ENCODE results near the gene FGF9. TPM values are rescaled to one million over a fixed set of nuclear protein-coding genes. Genes with fewer than 3 reads are reported as not detected.
A peak's percentile ranks its signal among the peaks of the same experiment; 100 is the strongest.

FGF9 gene
- total RNA-seq, 2 donors from 2014 or later, result 0.29 TPM; not detected in 1

DNA sequence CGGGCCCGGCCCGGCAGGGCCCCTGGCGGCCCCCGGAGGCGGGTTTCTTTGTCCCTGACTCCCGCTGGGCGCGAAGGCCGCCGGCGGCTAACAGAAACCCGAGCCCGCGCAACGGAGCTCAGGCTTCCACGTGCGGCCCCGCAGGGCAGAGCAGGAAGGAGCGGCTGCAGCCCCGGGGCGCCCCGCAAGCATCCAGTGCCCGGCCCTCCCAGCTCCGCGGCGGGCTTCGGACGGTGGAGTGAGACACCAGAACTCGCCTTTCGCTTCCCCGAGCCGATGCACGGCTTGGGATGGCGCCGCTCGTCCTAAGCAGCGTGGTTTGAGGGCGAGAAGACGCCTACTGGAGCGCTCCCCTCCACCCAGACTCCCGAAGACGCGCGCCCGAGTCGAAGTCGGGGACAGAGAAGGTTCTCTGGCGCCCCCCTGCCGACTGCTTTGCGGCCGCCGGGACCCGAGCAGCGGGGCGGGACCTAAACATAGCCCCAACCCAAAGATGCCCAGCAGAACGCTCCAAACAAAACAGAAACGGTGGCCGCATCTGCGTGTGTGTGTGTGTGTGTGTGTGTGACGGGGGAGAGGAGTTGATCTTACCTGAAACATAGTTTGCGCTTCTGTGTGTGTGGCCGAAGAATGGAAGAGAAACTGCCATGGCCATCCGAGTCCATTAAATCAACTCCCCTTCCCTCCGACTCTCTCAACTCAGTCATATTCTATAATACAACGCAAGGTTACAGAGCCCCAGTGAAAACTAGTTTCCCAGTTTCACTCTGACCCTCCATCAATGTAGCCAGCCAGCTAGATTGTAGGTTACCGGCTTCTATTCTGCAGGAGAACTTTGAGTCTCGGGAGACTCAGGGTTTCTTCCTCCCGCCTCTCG, 629 bp upstream of the FGF9 start:
- ATAC-seq, result peak; percentile 54 to 63
- Mint-ChIP-seq H3K27me3 (peaks cover 24 to 28% of the 10 kb centered on the region in 2 donors), H3K36me3 (no peaks in the 10 kb centered on the region), H3K9me3 (no peaks in the 10 kb centered on the region), H3K4me1 (ENCODE audit: low read depth in 2 of 2) (peaks cover 33 to 48% of the 10 kb centered on the region in 2 donors), H3K27ac (peak overlapping the region in 1 of 2 donors; percentile 56), H3K4me3 (peak overlapping the region; percentile 95)
- peak; percentile 71 for DNase-seq (ENCODE audit: low spot score)

DNA sequence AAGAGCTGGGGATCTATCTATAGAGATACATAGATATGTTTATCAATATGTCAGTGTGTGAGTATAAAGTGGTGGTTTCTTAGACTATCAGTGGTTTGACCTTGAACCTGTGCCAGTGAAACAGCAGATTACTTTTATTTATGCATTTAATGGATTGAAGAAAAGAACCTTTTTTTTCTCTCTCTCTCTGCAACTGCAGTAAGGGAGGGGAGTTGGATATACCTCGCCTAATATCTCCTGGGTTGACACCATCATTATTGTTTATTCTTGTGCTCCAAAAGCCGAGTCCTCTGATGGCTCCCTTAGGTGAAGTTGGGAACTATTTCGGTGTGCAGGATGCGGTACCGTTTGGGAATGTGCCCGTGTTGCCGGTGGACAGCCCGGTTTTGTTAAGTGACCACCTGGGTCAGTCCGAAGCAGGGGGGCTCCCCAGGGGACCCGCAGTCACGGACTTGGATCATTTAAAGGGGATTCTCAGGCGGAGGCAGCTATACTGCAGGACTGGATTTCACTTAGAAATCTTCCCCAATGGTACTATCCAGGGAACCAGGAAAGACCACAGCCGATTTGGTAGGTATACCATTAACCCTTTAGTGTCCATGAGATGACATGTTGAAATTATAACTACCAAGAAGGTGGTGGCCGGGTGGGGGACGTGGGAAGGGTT, 880 bp downstream of the FGF9 start:
- H3K4me3 Mint-ChIP-seq, result peak overlapping the region; percentile 92
- no peaks in the 10 kb centered on the region for H3K36me3 Mint-ChIP-seq
- peaks cover 28 to 33% of the 10 kb centered on the region in 2 donors for H3K27me3 Mint-ChIP-seq
- DNase-seq (ENCODE audit: low spot score), result no peak
- peak overlapping the region; percentile 56 to 58 for H3K27ac Mint-ChIP-seq
- ATAC-seq, result no peak
- H3K9me3 Mint-ChIP-seq, result no peaks in the 10 kb centered on the region
- peaks cover 33 to 48% of the 10 kb centered on the region in 2 donors for H3K4me1 Mint-ChIP-seq (ENCODE audit: low read depth in 2 of 2)

DNA sequence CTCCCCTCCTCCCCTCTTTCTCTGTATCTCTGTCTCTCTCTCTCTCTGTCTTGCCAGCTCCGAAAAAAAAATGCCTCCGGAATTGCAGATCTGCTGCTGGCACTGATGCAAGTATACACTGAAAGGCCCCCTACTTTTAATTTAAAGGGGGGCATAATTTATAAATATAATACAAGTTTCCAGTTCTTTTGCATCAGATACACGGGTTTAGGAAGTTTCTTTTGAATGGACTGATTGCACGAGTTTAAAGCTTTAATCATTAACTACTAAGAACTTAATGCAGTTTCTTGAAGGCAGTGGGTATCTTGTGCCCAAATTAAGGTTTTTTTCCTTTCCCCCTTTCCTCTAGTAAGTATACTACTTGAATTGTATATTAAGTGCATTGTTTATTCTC, 1.4 kb downstream of the FGF9 start:
- Mint-ChIP-seq H3K4me3 (peak overlapping the region; percentile 92), H3K27ac (no peak overlapping the region), H3K27me3 (peaks cover 27 to 33% of the 10 kb centered on the region in 2 donors), H3K4me1 (ENCODE audit: low read depth in 2 of 2) (peaks cover 33 to 48% of the 10 kb centered on the region in 2 donors), H3K36me3 (no peaks in the 10 kb centered on the region), H3K9me3 (no peaks in the 10 kb centered on the region)
- ATAC-seq (no peak), DNase-seq (ENCODE audit: low spot score) (no peak)

DNA sequence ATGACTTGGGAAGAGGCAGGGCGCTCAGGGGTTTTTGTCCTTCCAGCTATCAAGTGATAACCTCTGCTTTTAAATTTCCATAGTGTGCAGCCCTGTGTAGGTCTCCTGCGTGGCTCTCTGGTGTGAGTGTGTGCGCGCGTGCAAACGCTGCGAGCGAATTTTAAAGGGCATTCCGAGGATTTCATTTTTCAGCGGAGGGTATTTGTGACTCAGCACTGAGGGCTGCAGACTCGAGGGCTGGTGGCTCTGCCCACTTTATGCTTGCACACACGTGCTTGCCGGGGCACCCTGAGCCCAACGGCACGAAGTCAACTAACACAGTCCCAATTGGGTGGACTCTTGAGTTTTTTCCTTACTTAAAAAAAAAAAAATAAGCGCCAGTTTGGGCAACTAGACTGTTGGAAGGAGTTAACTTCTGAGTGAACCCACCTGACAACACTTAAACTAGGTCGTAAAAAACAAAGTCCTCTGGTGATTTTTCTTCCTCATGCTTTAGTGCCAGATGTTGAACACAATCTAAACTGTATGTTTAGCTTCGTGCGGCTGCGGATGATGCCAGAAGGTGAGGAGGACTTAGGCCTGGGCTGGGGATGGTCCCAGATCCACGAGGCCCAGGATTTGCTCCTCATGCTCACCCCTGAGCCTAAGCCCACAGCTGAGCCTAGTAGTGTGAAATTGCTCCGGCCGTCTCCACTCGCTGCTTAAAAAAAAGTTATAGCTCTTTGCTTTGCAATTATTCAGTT, 2.1 kb downstream of the FGF9 start:
- no peaks in the 10 kb centered on the region for H3K36me3 Mint-ChIP-seq
- no peak for DNase-seq (ENCODE audit: low spot score)

DNA sequence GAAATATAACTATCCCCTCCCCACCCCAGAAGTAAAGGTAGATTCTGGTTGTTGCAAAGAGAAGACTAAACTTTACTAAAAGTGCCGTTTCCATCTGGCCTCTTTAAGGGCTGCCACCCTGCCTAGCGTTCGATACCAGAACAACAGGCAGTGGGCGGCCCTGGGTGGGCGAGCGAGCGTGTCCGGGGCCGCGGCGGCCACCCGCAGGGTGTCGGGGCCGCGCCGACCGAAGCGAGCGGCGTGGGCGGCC, 2.6 kb downstream of the FGF9 start:
- DNase-seq (ENCODE audit: low spot score) (no peak), ATAC-seq (peak; percentile 1 to 2)
- Mint-ChIP-seq H3K9me3 (no peaks in the 10 kb centered on the region), H3K36me3 (no peaks in the 10 kb centered on the region), H3K27ac (no peak overlapping the region), H3K4me3 (peak overlapping the region; percentile 73), H3K27me3 (peaks cover 26 to 36% of the 10 kb centered on the region in 2 donors), H3K4me1 (ENCODE audit: low read depth in 2 of 2) (peaks cover 31 to 40% of the 10 kb centered on the region in 2 donors)

More for the DNA sequence above, 2.1 kb downstream of the FGF9 start:
- peaks cover 33 to 43% of the 10 kb centered on the region in 2 donors for H3K4me1 Mint-ChIP-seq (ENCODE audit: low read depth in 2 of 2)
- peak overlapping the region; percentile 73 for H3K4me3 Mint-ChIP-seq
- no peak for ATAC-seq
- peaks cover 29 to 32% of the 10 kb centered on the region in 2 donors for H3K27me3 Mint-ChIP-seq
- H3K9me3 Mint-ChIP-seq, result no peaks in the 10 kb centered on the region
- no peak overlapping the region for H3K27ac Mint-ChIP-seq

DNA sequence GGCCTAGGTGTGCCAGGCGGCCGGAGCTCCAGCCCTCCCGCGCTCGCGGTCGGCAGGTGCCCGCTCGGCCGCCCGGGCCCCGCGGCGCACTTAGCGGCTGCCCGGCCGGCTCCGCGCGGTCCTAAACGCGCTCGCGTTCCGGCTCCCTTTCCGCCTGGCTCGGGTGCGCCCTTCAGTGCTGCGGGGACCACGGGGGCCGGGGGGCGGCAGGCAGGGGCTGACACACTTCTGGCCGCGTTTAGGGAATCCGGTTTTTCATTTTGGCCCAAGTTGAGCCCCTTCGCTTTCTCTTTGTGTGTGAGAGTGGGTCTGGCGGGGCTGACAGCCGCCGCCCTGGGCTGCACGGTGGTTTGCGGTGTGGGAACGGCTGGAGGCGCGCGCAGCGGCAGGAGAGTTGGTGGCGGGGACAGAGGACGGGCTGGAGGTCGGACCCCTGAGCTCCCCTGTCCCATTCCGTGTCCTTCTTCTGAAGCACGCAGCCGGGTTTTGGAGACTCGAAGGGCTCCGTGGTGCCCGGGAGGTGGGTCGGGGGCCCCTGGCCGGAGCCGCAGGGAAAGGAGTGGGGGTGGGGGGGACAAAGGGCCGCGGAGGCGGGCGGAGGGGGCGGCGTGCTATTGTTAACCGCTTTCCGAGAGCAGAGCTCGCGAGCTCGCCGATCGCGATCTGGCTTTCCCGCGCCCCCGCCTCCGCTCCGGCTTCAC, 3.1 kb downstream of the FGF9 start:
- Mint-ChIP-seq H3K36me3 (no peaks in the 10 kb centered on the region), H3K4me1 (ENCODE audit: low read depth in 2 of 2) (peaks cover 26 to 35% of the 10 kb centered on the region in 2 donors), H3K4me3 (peak overlapping the region; percentile 84), H3K27me3 (peaks cover 21 to 38% of the 10 kb centered on the region in 2 donors), H3K9me3 (no peaks in the 10 kb centered on the region), H3K27ac (no peak overlapping the region)
- DNase-seq (ENCODE audit: low spot score), result no peak
- peak; percentile 32 to 41 for ATAC-seq

DNA sequence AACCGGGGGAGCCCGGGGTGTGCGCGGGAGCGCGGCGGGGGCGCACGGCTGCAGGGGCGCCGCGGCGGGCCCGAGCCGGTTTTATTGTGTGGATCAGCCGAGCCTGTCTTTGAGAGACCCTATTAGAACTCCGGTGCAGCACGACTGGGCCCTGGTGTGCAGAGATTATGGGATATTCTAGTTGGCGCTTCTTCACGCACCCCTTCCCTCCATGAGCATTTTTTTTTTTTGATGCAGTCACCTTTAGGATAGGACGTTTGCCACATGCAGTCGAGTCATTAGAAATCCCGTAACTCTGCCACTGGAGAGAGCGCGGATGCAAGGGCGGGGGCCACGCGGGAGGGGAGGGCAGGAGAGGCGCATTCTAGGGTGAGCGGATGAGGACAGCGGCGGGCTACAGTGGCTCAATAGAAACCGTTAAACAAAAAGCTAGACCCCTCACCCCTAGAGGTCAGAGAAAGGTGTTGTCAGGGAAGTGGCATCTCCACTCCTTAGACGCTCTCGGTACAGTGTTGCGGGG, 3.7 kb downstream of the FGF9 start:
- Mint-ChIP-seq H3K27ac (no peak overlapping the region), H3K9me3 (no peaks in the 10 kb centered on the region), H3K36me3 (no peaks in the 10 kb centered on the region), H3K4me1 (ENCODE audit: low read depth in 2 of 2) (peaks cover 22 to 29% of the 10 kb centered on the region in 2 donors), H3K4me3 (peak overlapping the region; percentile 70), H3K27me3 (peaks cover 18 to 38% of the 10 kb centered on the region in 2 donors)
- DNase-seq (ENCODE audit: low spot score) (no peak), ATAC-seq (no peak)

DNA sequence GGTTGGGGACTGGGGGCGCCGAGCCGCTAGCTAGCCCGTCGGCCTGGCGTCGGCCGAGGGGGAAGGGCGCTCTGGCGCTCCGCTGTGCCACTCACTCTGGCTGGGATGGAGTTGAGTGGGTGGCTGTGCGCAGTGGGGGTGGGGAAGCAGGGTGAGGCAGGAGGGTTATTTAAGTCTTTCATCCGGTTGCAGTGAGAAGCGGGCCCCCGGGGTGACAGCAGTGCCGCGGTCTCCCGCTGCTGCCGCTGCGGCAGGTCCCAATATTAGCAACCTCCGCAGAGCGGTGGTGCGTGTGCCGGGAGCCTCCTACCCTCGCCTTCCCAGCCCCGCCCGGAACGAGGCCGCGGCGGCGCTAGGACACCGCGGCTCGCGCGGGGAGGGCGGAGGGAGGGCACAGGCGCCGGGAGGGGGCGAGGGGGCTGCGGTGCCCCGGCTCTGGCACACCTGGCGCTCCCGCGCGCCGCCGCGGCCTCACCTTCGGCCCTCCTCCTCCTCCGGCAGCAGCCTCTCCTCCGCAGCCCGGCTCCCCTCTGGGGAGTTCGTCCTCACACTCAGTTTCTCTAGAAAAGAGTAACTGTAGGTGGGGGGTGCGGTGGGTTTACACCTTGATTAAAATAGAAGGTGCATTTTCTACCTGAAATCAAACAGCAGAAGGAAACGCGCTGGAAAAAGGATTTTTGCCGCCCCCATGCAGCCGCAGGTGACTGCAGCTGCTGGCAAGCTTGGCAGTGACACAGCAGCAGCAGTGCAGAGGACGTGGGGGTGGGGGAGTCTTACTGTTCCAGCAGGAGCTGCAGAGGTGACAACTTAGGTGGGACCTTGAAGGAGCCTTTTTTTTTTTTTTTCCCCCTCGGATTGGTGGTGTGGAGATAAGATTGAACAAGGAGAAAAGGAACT, 4.5 kb downstream of the FGF9 start:
- Mint-ChIP-seq H3K4me3 (peak overlapping the region; percentile 70), H3K27me3 (peaks cover 18 to 38% of the 10 kb centered on the region in 2 donors), H3K4me1 (ENCODE audit: low read depth in 2 of 2) (peaks cover 20 to 25% of the 10 kb centered on the region in 2 donors), H3K9me3 (no peaks in the 10 kb centered on the region), H3K27ac (no peak overlapping the region), H3K36me3 (no peaks in the 10 kb centered on the region)
- no peak for DNase-seq (ENCODE audit: low spot score)
- ATAC-seq, result peak in 1 of 2 donors; percentile 25

DNA sequence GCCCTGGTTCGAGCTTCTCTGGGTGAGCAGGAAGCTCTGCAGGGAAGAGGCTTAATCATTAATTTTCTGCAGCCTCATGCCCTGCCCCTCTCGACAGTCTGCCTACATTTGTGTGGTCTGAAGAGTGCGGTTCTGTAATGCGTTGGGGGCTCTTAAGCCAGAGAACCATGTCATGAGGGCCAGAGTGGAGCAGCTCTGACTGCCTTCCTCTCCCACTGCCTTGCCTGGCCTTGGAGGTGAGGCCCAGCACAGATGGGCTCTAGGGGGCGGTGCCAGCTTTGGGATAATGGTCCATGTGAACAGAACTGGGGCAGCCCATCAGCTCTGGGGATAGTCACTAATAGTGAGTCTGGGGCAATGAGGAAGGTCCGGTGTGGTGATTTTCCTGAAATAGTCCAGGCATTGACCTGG, 5.7 kb downstream of the FGF9 start:
- ATAC-seq, result no peak
- DNase-seq (ENCODE audit: low spot score), result no peak
- Mint-ChIP-seq H3K4me1 (ENCODE audit: low read depth in 2 of 2) (peaks cover 11 to 14% of the 10 kb centered on the region in 2 donors), H3K27ac (no peak overlapping the region), H3K4me3 (no peak overlapping the region), H3K9me3 (no peaks in the 10 kb centered on the region), H3K36me3 (no peaks in the 10 kb centered on the region), H3K27me3 (peaks cover 24 to 48% of the 10 kb centered on the region in 2 donors)

DNA sequence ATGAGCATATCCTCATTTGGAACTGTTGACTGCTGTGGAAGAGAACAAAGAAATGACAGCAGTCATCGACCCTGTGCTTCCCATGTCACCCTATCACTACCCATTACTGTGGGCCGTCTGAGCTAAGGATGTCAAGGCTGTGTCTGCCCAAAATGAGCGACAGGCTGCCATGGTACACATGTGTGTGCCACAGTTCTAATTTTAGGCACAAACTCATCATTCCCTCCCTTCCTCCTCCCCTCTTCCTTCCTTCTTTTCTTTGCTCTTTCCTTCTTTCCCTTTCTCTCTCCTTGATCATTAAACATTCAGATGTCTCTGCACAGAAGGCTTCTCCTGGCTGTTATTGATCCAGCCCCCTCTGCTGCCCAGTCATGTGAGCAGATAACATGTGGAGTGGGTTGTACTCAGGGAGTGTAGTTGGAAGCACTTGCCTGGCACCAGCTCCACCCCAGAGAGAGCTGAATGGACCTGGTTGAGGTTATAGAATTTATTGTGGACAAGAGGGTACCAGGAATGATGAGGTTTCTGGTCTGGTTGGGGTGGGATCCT, 6.3 kb downstream of the FGF9 start:
- no peaks in the 10 kb centered on the region for H3K9me3 Mint-ChIP-seq
- H3K36me3 Mint-ChIP-seq, result no peaks in the 10 kb centered on the region
- ATAC-seq (no peak), DNase-seq (ENCODE audit: low spot score) (no peak)
- no peak overlapping the region for H3K27ac Mint-ChIP-seq
- no peak overlapping the region for H3K4me3 Mint-ChIP-seq
- H3K27me3 Mint-ChIP-seq, result peaks cover 24 to 49% of the 10 kb centered on the region in 2 donors
- H3K4me1 Mint-ChIP-seq (ENCODE audit: low read depth in 2 of 2), result peaks cover 8 to 10% of the 10 kb centered on the region in 2 donors

DNA sequence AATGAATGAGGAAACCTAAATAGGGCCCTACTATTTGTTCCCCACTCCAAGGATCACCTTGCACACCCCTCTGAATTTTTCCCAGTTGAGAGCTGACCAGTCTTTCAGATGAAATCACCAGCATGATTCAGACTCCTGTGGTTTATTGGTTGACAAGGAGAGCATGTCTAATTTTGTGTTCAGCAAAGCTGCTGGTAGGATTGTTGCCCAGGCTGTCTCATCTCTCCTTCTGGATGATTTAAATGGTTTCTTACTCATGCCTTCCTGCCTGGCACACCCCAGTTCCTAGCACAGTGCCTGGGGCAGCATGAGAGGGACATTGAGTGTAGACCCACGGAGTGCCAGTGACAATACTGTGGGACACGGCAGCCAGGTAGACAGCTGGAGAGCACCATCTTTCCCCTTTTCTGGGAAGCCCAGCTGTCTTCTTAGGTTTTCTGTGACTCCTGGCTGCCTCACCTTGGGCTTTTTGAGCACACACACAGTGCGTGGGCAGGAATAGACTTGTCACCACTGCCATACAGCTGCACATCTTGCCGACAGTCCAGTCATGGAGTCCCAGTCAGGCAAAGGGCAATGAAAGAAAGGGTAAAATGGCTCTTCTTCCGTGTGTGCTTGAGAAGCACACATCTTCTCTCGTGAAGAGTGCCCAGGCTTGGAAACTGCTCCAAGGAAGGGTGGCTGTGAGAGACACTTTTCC, 12.3 kb downstream of the FGF9 start:
- Mint-ChIP-seq H3K9me3 (no peaks in the 10 kb centered on the region), H3K4me1 (ENCODE audit: low read depth in 2 of 2) (peaks cover 0 to 4% of the 10 kb centered on the region in 2 donors), H3K36me3 (no peaks in the 10 kb centered on the region), H3K27ac (no peak overlapping the region), H3K27me3 (peaks cover 23 to 37% of the 10 kb centered on the region in 2 donors), H3K4me3 (no peak overlapping the region)
- DNase-seq (ENCODE audit: low spot score), result no peak
- ATAC-seq, result no peak

DNA sequence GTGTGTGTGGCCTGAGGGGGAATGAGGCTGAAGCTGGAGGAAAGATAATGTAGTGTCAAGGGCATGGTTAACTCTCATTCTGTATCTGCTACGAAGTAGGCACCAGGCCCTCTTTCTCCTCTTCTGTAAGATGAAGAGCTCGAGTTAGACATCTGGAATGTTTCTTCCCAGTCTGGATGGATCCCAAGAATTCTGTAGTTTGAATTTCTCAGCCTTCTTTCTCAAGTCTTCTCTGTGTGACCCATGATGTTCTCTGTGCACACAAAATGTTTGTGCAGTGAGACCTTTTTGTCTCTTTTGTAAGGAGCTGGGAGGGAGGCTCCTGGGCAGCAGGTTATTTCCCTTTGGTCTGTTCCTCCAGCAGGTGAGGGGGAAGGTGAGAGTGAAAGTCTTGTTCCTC, 13.7 kb downstream of the FGF9 start:
- Mint-ChIP-seq H3K4me3 (no peak overlapping the region), H3K9me3 (no peaks in the 10 kb centered on the region), H3K36me3 (no peaks in the 10 kb centered on the region), H3K27me3 (peaks cover 23 to 32% of the 10 kb centered on the region in 2 donors), H3K4me1 (ENCODE audit: low read depth in 2 of 2) (peaks cover 0 to 4% of the 10 kb centered on the region in 2 donors), H3K27ac (no peak overlapping the region)
- ATAC-seq (no peak), DNase-seq (ENCODE audit: low spot score) (no peak)
